ENCODE data around the gene SGK1. TPM values are rescaled to one million over a fixed set of nuclear protein-coding genes. Genes with fewer than 3 reads are reported as not detected.
"Not testable (repeated sequence)": the region's sequence is repeated elsewhere in the genome, so short reads cannot be mapped to it uniquely, and the experiment has no call there.

SGK1 gene
- total RNA-seq, 1 donor from 2014 or later: 6.3 TPM

GRCh38 chr6:134195164-134195906 lies 122.6 kb downstream of the SGK1 start:
- H3K27me3 Mint-ChIP-seq (ENCODE audit: unreplicated experiment): no peaks in the 10 kb centered on the region
- DNase-seq: no peak
- no peak overlapping the region for H3K27ac Mint-ChIP-seq (ENCODE audit: unreplicated experiment)
- no peaks in the 10 kb centered on the region for H3K4me1 Mint-ChIP-seq (ENCODE audit: low read depth, unreplicated experiment)
- no peaks in the 10 kb centered on the region for H3K9me3 Mint-ChIP-seq (ENCODE audit: unreplicated experiment)
- TF ChIP-seq, protein P1, sequence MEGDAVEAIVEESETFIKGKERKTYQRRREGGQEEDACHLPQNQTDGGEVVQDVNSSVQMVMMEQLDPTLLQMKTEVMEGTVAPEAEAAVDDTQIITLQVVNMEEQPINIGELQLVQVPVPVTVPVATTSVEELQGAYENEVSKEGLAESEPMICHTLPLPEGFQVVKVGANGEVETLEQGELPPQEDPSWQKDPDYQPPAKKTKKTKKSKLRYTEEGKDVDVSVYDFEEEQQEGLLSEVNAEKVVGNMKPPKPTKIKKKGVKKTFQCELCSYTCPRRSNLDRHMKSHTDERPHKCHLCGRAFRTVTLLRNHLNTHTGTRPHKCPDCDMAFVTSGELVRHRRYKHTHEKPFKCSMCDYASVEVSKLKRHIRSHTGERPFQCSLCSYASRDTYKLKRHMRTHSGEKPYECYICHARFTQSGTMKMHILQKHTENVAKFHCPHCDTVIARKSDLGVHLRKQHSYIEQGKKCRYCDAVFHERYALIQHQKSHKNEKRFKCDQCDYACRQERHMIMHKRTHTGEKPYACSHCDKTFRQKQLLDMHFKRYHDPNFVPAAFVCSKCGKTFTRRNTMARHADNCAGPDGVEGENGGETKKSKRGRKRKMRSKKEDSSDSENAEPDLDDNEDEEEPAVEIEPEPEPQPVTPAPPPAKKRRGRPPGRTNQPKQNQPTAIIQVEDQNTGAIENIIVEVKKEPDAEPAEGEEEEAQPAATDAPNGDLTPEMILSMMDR (IDR thresholded peaks at IDR 0.05; ENCODE audit: partially characterized antibody, unreplicated experiment): no peak
- no peaks in the 10 kb centered on the region for H3K36me3 Mint-ChIP-seq (ENCODE audit: unreplicated experiment)
- H3K4me3 Mint-ChIP-seq (ENCODE audit: unreplicated experiment): no peak overlapping the region

DNA sequence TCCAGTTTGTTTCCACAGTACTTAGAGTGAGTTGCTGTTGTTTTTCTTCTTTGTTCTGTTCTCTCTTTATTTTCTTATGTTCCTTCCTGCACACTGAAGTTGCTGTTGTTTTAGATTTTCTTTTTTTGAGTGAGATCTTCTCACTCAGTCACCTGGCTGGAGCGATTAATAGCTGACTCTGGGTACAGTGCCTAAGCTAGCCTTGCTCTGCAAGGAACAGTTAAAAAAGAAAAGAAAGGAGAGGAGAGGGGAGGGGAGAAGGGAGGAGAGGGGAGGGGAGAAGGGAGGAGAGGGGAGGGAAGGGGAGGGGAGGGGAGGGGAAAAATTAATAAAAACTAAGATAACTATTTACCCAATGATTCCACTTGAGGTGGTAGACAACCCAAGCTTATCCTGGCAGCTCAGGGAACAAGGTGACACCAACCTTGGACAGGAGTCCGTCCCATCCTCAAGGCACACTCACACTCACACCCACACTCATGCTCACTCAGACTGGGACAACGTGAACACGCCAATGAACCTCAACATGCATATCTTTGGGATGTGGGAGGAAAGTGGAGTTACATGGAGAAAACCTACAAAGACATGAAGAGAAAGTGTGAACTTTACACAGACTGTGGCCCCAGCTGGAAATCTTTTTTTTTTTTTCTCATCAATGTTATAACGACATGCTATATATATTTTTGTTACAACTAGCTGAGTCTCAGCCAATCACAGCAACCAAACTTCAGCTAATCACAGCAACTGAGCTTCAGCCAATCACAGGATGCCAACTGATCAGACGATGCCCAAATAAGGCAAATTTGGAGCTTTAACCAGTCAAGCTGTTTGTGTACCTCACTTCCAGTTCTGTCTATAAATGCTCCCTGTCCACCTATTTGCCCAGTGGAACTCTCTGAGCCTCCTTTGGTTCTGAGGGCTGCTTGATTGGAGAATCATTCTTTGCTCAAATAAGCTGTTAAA lies 124.1 kb downstream of the SGK1 start:
- Mint-ChIP-seq H3K27ac (ENCODE audit: unreplicated experiment) (no peak overlapping the region), H3K4me1 (ENCODE audit: low read depth, unreplicated experiment) (no peaks in the 10 kb centered on the region), H3K9me3 (ENCODE audit: unreplicated experiment) (no peaks in the 10 kb centered on the region), H3K4me3 (ENCODE audit: unreplicated experiment) (no peak overlapping the region), H3K36me3 (ENCODE audit: unreplicated experiment) (no peaks in the 10 kb centered on the region), H3K27me3 (ENCODE audit: unreplicated experiment) (no peaks in the 10 kb centered on the region)
- no peak for DNase-seq
- TF ChIP-seq, protein P1 (IDR thresholded peaks at IDR 0.05; ENCODE audit: partially characterized antibody, unreplicated experiment): no peak

- H3K27me3 Mint-ChIP-seq (ENCODE audit: unreplicated experiment): not testable (repeated sequence)
Observed at GRCh38 chr6:134192609-134193008, 125.3 kb downstream of the SGK1 start.

DNA sequence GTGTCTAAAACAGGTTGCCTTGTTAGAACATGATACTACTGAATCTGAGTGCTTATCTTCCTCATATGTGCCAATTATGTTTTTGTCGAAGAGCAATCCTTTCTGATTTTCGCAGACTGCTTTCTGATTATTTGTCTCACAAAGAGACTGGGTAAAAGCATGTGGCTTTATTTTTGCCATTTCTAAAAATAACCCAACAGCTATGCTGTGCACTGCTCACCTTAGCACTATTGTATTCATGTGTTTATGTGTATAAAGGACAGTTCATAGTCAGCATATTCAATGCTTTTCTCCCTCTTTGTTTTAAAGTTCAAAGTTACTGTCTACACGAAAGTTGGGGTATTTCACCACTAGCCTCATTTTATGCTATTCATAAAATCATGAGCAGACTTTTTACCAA lies 127.0 kb downstream of the SGK1 start:
- H3K4me1 Mint-ChIP-seq (ENCODE audit: low read depth, unreplicated experiment): no peaks in the 10 kb centered on the region
- H3K4me3 Mint-ChIP-seq (ENCODE audit: unreplicated experiment): no peak overlapping the region
- TF ChIP-seq, protein P1 (IDR thresholded peaks at IDR 0.05; ENCODE audit: partially characterized antibody, unreplicated experiment): no peak
- H3K27ac Mint-ChIP-seq (ENCODE audit: unreplicated experiment): no peak overlapping the region
- H3K27me3 Mint-ChIP-seq (ENCODE audit: unreplicated experiment): no peaks in the 10 kb centered on the region
- H3K9me3 Mint-ChIP-seq (ENCODE audit: unreplicated experiment): no peaks in the 10 kb centered on the region
- no peaks in the 10 kb centered on the region for H3K36me3 Mint-ChIP-seq (ENCODE audit: unreplicated experiment)
- DNase-seq: no peak

More at GRCh38 chr6:134192609-134193008, 125.3 kb downstream of the SGK1 start:
- not testable (repeated sequence) for H3K4me3 Mint-ChIP-seq (ENCODE audit: unreplicated experiment); H3K4me1 Mint-ChIP-seq (ENCODE audit: low read depth, unreplicated experiment); DNase-seq; H3K9me3 Mint-ChIP-seq (ENCODE audit: unreplicated experiment); H3K27ac Mint-ChIP-seq (ENCODE audit: unreplicated experiment); H3K36me3 Mint-ChIP-seq (ENCODE audit: unreplicated experiment)

GRCh38 chr6:134187751-134188150 lies 130.2 kb downstream of the SGK1 start:
- Mint-ChIP-seq H3K36me3 (ENCODE audit: unreplicated experiment) (no peaks in the 10 kb centered on the region), H3K4me3 (ENCODE audit: unreplicated experiment) (no peak overlapping the region)
- TF ChIP-seq, protein P1 (IDR thresholded peaks at IDR 0.05; ENCODE audit: partially characterized antibody, unreplicated experiment): no peak

More at GRCh38 chr6:134187751-134188150, 130.2 kb downstream of the SGK1 start:
- no peaks in the 10 kb centered on the region for H3K27me3 Mint-ChIP-seq (ENCODE audit: unreplicated experiment)
- H3K9me3 Mint-ChIP-seq (ENCODE audit: unreplicated experiment): no peaks in the 10 kb centered on the region
- H3K4me1 Mint-ChIP-seq (ENCODE audit: low read depth, unreplicated experiment): no peaks in the 10 kb centered on the region
- no peak for DNase-seq
- H3K27ac Mint-ChIP-seq (ENCODE audit: unreplicated experiment): no peak overlapping the region
